Activated CD8-positive, alpha-beta memory T cell treated with anti-CD3 and anti-CD28 coated beads for 4 hours (primary cell): ENCODE data around the gene SERPINA7.
"Not testable (repeated sequence)": the region's sequence is repeated elsewhere in the genome, so short reads cannot be mapped to it uniquely, and the experiment has no call there.

Source experiments
- DNase-seq, 2 donors: peaks; one replicate each; pipeline ENCODE4 v3.0.0-alpha.2; 2020; ENCODE audit warnings: low read depth in 2 of 2

The SERPINA7 gene

GRCh38 chrX:106038625-106039024 is at the start of gene SERPINA7:
Gene SERPINA7, minus strand, starts transcription at chrX:106038727. Its CDS starts 1,669 bp downstream, at chrX:106037058.
- no peak for DNase-seq

GRCh38 chrX:106069048-106069447 is 30.5 kb upstream of the SERPINA7 start:
- DNase-seq: no peak

GRCh38 chrX:106050054-106050453 is 11.5 kb upstream of the SERPINA7 start:
- DNase-seq: no peak

GRCh38 chrX:106042296-106042695 is 3.8 kb upstream of the SERPINA7 start:
- no peak for DNase-seq

- DNase-seq: no peak
Observed at GRCh38 chrX:106040861-106041260, 2.3 kb upstream of the SERPINA7 start.

- no peak for DNase-seq
Observed at GRCh38 chrX:106039920-106040319, 1.4 kb upstream of the SERPINA7 start.

GRCh38 chrX:106037835-106038473 is 573 bp downstream of the SERPINA7 start:
- no peak for DNase-seq

- DNase-seq: no peak
Observed at GRCh38 chrX:106036716-106037115, 1.8 kb downstream of the SERPINA7 start.

- no peak for DNase-seq
Observed at GRCh38 chrX:106035064-106035463, 3.5 kb downstream of the SERPINA7 start.

GRCh38 chrX:106023947-106024346 is 14.6 kb downstream of the SERPINA7 start:
- DNase-seq: no peak

- DNase-seq: no peak
Observed at GRCh38 chrX:106022238-106022637, 16.3 kb downstream of the SERPINA7 start.

GRCh38 chrX:106014119-106014775 is 24.3 kb downstream of the SERPINA7 start:
- DNase-seq: no peak

GRCh38 chrX:106009145-106009544 is 29.4 kb downstream of the SERPINA7 start:
- DNase-seq: no peak

- DNase-seq: no peak
Observed at GRCh38 chrX:106007815-106008214, 30.7 kb downstream of the SERPINA7 start.

GRCh38 chrX:106005684-106006083 is 32.8 kb downstream of the SERPINA7 start:
- no peak for DNase-seq

GRCh38 chrX:106000609-106001008 is 37.9 kb downstream of the SERPINA7 start:
- DNase-seq: not testable (repeated sequence)

GRCh38 chrX:106000203-106000602 is 38.3 kb downstream of the SERPINA7 start:
- no peak for DNase-seq

GRCh38 chrX:105999294-105999693 is 39.2 kb downstream of the SERPINA7 start:
- DNase-seq: no peak

GRCh38 chrX:105988487-105988886 is 50.0 kb downstream of the SERPINA7 start:
- DNase-seq: not testable (repeated sequence)
